Body of pancreas (tissue), 4 donors: Measurements from ENCODE around the gene CDCA3. TPM values are rescaled to one million over a fixed set of nuclear protein-coding genes. Genes with fewer than 3 reads are reported as not detected.
"Not testable (repeated sequence)": the region's sequence is repeated elsewhere in the genome, so short reads cannot be mapped to it uniquely, and the experiment has no call there.

ENCODE experiments used
- ATAC-seq: fragments of 150-250 bp; one replicate; pipeline ENCODE4 v1.9.1; 2016
- DNase-seq, 4 donors: peaks; one replicate each; pipeline ENCODE4 v3.0.0-alpha.2; 2019
- H3K27ac ChIP-seq, 4 donors: fragments of 200-600 bp; sonication (generic); 1 replicate in 3 of 4; 2 replicates in 1 of 4; pipeline versions ENCODE4 v1.5.1 to v1.6.1; 2016 to 2019; ENCODE audit warnings: mild to moderate bottlenecking in 1 of 4, mixed read lengths in 1 of 4, moderate library complexity in 1 of 4
- H3K27me3 ChIP-seq, 2 donors: fragments of 200-600 bp; sonication (generic); one replicate each; pipeline ENCODE4 v1.6.0; 2016; ENCODE audit warnings: mild to moderate bottlenecking in 1 of 2
- H3K36me3 ChIP-seq, 2 donors: fragments of 200-600 bp; sonication (generic); replicated peaks in 1 of 2; 2 replicates each; pipeline ENCODE4 v1.5.1; 2016; ENCODE audit warnings: low read depth in 2 of 2; ENCODE audit not compliant: insufficient read depth in 1 of 2
- H3K4me1 ChIP-seq: fragments of 200-600 bp; sonication (generic); one replicate; pipeline ENCODE4 v1.6.0; 2016
- H3K4me3 ChIP-seq, 2 donors: fragments of 200-600 bp; sonication (generic); 1 replicate in 1 of 2; 2 replicates in 1 of 2; pipeline ENCODE4 v1.5.1; 2016 to 2019
- H3K9me3 ChIP-seq, 3 donors: fragments of 200-600 bp; sonication (generic); 1 replicate in 2 of 3; 2 replicates in 1 of 3; pipeline ENCODE4 v1.5.1; 2016
- CTCF ChIP-seq, 7 experiments: fragments of 450-650 bp in 4 of 7; fragments of 200-600 bp in 3 of 7; sonication (generic) in 3 of 7; IDR thresholded peaks; one replicate each; pipeline ENCODE4 v1.5.1; 2016 to 2019; ENCODE audit warnings: antibody characterized with exemption in 7 of 7
- POLR2A ChIP-seq, 3 donors: fragments of 450-650 bp; IDR thresholded peaks; one replicate each; pipeline ENCODE4 v1.6.1; 2016; ENCODE audit warnings: antibody characterized with exemption in 3 of 3, mild to moderate bottlenecking in 2 of 3
- WGBS, 2 donors: methylation state at CpG; one replicate each; pipeline ENCODE4 v1.1.5; 2017; 5-methylcytosine and 5-hydroxymethylcytosine counted together
- intact Hi-C: fragments of 100-400 bp; cut with DNase I; formaldehyde crosslinking; loops from one replicate; pipeline ENCODE4 v1.15.1; 2023
- total RNA-seq, 2 donors: library from RNA; depleted of rRNA; stranded (reverse); fragments of >200 nt; gene quantifications; one replicate each; pipeline ENCODE4 v1.1.0, GENCODE V29; 2016

Gene CDCA3
- total RNA-seq, 2 donors from 2014 or later, result 0.52 to 2.3 TPM

GRCh38 chr12:6894321-6894720 is 43.2 kb upstream of the CDCA3 start:
- TF ChIP-seq CTCF (IDR thresholded peaks at IDR 0.05), result no peak
- no peak for TF ChIP-seq POLR2A (IDR thresholded peaks at IDR 0.05)
- WGBS, 2 donors, result 59 to 78% methylated on average over 3 of the region's 3 CpGs
- H3K27me3 ChIP-seq, result no peaks in the 10 kb centered on the region
- DNase-seq (no peak), ATAC-seq (no peak)
- peaks cover 13% of the 10 kb centered on the region for H3K4me1 ChIP-seq
- H3K4me3 ChIP-seq, result no peak overlapping the region
- H3K9me3 ChIP-seq, result no peaks in the 10 kb centered on the region
- H3K36me3 ChIP-seq, result no peaks in the 10 kb centered on the region
- no peak overlapping the region for H3K27ac ChIP-seq
- intact Hi-C loops, result no loop called here

GRCh38 chr12:6892683-6893082 is 41.6 kb upstream of the CDCA3 start:
- H3K36me3 ChIP-seq, H3K27ac ChIP-seq, intact Hi-C loops, H3K27me3 ChIP-seq, ATAC-seq, H3K4me1 ChIP-seq, DNase-seq, H3K9me3 ChIP-seq, H3K4me3 ChIP-seq: not testable (repeated sequence)
- WGBS, 2 donors, result 76 to 90% methylated on average over 3 of the region's 3 CpGs

- Histone ChIP-seq H3K4me3 (no peak overlapping the region), H3K36me3 (no peaks in the 10 kb centered on the region), H3K27ac (peak overlapping the region; percentile 74 to 95 (median 84)), H3K27me3 (no peaks in the 10 kb centered on the region), H3K4me1 (peaks cover 10% of the 10 kb centered on the region), H3K9me3 (no peaks in the 10 kb centered on the region)
- DNase-seq (no peak), ATAC-seq (peak; percentile 1)
- intact Hi-C loops, result no loop called here
- TF ChIP-seq POLR2A (IDR thresholded peaks at IDR 0.05), result no peak
- no peak for TF ChIP-seq CTCF (IDR thresholded peaks at IDR 0.05)
- WGBS, 2 donors, result 75 to 76% methylated on average over 5 of the region's 5 CpGs
These were observed 40.5 kb upstream of the CDCA3 start for GRCh38 chr12:6891646-6892001.

GRCh38 chr12:6890789-6891645 is 39.9 kb upstream of the CDCA3 start:
- H3K27me3 ChIP-seq, result no peaks in the 10 kb centered on the region
- no peaks in the 10 kb centered on the region for H3K9me3 ChIP-seq
- intact Hi-C loops, result no loop called here
- H3K4me1 ChIP-seq, result peaks cover 10% of the 10 kb centered on the region
- no peak overlapping the region for H3K4me3 ChIP-seq
- DNase-seq, result peak; percentile 98 to 99 (median 99)
- H3K27ac ChIP-seq, result peak overlapping the region; percentile 74 to 95 (median 84)
- ATAC-seq, result peak; percentile 96
- peak; percentile 46 to 80 (median 70) for TF ChIP-seq POLR2A (IDR thresholded peaks at IDR 0.05)
- TF ChIP-seq CTCF (IDR thresholded peaks at IDR 0.05), result peak; percentile 83 to 99 (median 93)
- H3K36me3 ChIP-seq, result no peaks in the 10 kb centered on the region
- 0 to 1% methylated on average over 28 to 68 of the region's 68 CpGs for WGBS, 2 donors

GRCh38 chr12:6889775-6890573 is 38.9 kb upstream of the CDCA3 start:
- 82 to 91% methylated on average over 17 to 21 of the region's 21 CpGs for WGBS, 2 donors
- H3K9me3 ChIP-seq, result not testable (repeated sequence)

GRCh38 chr12:6888794-6889193 is 37.7 kb upstream of the CDCA3 start:
- H3K36me3 ChIP-seq, H3K9me3 ChIP-seq, ATAC-seq, H3K4me3 ChIP-seq, H3K4me1 ChIP-seq, intact Hi-C loops, H3K27me3 ChIP-seq, DNase-seq, H3K27ac ChIP-seq: not testable (repeated sequence)
- WGBS, 2 donors, result 56 to 58% methylated on average over 7 of the region's 7 CpGs

More at GRCh38 chr12:6889775-6890573, 38.9 kb upstream of the CDCA3 start:
- H3K4me1 ChIP-seq, H3K27me3 ChIP-seq, ATAC-seq, H3K4me3 ChIP-seq, DNase-seq, intact Hi-C loops, H3K36me3 ChIP-seq: not testable (repeated sequence)
- H3K27ac ChIP-seq, result peak overlapping the region in 2 of 4 donors; percentile 86 to 95
